SW 1271 (cell line): ENCODE results near the gene MYH7.
"Not testable (repeated sequence)": the region's sequence is repeated elsewhere in the genome, so short reads cannot be mapped to it uniquely, and the experiment has no call there.

Experiments
- DNase-seq, 2 experiments: peaks; one replicate each; lab custom pipeline; 2025; lab: John Stamatoyannopoulos, UW

The MYH7 gene

DNA sequence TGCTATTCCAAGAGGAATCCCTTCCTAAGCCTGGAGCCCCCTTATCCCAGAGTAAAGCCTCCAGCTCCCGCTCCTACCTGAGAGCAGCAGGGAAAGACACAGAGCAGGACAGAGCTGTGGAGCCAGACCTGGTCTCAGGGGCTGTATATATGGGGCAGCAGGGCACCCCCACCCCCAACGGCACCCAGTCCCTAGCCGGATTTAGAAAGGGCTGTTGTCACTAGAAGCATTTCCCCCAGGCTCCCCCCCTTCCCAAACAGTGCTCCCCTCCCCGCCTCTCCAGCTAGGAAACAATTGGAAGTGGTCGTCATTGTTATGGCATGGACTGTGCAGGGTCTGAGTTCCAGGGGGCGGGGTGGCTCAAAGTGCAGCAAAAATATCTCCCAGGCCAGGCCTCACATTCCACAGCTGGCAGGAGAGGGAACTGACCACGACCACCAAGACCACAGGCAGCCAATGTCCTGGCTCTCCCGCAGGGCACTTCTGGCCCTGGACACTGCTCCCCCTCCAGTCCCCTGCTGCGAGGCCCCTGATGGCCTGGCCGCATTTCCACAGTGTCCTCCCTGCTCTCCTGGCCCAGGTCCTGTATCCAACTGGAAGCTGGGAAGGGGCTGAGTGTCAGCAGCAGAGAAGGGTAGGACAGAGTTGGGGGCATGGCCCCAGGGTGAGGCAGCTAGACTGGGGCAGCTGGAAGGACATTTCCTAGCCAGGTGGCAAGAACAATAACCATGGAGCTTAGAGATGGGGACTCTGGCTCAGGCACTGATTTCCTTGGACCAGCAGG, at the start of gene MYH7:
TSS of gene MYH7 (minus strand) at position 118 of the 784 bp plus-strand sequence. CDS start 1,928 bp downstream, outside the sequence.
- no peak for DNase-seq

DNA sequence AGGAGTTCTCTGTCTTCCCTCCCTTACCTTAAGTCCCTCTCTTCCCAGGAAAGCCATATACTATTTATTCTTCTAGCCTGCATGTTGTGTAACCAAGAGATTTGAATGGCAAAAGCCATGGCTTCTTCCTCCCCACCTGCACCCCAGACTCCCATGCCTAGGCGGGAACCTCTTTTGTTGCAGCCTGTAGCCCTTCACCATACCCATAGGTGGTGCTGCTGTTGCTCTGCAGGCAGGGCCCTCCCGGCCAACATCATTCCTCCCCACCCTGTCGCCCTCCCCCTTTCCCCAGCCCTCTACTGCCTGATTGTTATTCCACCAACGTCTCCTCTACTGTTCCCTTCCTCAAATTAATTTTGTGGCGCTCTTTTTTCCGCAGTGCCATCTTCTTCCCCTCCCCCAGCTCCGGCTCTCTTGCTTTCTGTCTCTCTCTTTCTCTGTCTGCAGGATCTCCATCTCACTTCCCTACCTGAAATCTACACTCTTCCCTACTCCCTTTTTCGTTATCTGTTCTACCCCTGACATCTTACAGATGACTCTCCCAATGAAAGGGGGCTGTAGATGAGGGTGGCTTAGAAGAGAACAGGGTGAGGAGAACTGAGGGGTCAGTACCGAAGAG, 47.9 kb upstream of the MYH7 start:
- no peak for DNase-seq

DNA sequence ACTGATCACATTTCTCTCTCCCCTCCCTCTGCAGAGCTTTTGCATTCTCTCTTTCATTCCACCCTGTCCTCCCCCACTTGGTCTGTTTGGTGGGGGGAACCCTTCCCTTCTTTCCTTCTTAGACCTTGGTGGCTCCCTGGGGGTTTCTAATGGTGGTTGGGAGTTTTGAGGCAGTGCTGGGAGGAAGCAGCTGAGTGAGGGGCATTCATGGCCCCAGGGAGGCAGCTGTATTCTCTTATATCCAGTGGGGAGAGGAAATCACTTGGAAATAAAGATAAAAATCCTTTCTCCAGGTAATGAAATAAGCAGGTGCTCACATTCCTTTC, 47.3 kb upstream of the MYH7 start:
- DNase-seq, result no peak

DNA sequence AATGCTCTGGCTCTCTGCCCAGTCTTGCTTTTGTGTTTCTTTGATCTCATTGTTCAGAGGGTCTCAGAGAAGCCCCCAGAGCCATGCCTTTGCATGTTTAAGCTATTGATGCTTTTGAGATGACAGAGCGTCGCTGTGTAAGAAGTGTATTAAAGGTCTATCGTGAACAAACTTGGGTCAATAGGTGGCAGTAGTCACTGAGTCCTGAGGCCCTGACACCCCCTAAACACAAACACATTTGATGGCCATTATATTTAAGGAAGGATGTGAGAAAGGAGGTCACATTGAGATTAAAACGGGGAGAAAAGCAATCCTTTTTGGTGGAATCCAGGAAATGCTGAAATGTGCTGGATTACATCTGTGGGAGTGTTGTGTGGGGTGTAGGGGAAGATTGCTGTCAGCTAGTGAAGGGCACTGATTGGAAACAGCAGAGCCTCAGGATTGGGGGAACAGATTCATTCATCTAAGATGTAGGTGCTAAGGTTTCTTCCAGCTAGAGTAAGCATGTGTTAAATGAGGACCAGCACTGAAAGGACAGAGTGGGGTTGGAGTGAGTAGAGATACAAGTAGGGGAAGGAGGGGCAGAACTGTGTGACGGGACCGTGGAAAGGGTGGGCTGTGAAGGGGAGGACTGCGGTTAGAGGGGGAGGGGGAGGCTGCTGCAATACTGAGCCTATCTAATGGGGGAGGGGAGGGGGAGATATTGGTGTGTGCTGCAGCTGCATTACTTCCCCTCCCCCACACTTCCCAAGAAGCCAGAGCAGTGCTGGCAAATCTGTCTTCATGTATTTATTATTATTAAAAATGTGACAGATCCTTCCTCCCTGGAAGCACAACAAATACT, 46.7 kb upstream of the MYH7 start:
- DNase-seq, result no peak

DNA sequence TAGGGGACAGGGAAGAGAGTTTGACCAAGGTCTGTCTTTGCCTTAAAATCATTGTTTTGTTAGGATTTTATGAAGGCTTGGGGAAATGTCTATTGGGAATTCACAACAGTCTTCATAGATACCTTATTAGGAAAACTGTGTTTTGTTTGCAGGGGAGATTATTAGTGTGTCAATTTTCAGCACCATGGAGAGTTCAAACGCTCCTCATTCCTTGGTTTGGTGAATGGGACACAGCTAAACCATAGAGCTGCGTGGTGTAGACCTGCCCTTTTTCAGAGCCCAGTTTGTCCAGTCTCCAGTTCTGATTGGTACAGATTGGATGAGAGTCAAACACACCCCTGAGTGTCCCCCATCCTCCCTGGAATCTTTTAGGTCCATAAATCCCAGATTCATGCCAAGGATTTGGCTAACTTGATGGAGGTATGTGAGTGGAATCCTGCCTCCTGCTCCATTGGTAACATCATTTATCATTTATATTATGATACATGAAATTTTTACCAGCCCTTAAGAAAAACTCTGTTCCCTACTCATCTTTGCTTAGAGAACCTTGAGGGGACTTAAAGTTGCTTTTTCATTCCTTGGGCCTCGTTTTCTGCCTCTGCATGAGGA, 46.0 kb upstream of the MYH7 start:
- DNase-seq, result no peak

DNA sequence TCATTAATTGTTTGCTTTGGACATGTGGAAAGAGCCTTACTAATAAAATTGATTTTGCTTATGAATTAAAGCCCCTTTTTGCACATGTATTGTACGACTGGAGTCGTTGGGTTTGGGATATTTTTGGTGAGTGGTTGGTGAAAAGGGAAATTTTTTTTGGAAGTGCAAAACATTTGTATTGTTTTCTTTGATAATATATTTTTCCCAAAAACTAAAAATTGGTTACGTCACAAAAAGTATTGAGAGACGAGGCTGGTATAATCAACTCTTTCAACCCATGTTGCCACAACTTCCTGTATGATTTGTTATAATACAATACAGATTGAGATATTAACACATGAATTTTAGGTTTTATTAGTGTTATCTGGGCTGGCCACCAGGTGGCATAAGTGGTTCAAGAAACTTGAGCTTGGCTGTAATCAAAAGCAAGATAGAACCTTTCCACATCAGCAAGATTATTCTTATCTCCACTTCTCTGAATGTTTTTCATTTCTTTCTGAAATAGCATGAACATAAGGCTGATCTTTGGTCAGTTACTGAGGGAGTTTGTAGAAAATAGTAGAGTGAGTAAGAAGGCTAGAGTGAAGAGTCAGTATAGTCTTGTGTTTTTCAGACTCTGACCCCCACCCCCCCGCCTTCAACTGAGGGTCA, 42.8 kb upstream of the MYH7 start:
- peak; percentile 15 to 66 for DNase-seq

DNA sequence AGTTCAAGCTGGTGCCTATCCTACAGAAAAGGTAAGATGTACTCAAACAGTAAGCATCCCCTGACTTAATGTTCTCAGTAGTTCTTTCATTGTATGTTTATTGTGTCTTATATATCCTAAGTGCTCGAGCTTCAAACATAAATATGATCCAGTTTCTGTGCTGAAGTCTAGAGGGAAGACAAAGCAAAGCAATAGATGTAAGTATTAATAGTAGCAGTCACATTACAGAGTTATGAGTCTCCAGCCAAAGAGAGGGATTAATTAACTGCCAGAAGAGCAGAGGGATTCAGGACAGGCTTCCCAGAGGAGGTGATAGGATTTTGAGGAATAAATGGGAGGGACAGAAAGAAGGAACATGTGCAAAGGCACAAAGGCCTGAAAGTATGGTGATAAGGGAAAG, 35.5 kb upstream of the MYH7 start:
- no peak for DNase-seq

DNA sequence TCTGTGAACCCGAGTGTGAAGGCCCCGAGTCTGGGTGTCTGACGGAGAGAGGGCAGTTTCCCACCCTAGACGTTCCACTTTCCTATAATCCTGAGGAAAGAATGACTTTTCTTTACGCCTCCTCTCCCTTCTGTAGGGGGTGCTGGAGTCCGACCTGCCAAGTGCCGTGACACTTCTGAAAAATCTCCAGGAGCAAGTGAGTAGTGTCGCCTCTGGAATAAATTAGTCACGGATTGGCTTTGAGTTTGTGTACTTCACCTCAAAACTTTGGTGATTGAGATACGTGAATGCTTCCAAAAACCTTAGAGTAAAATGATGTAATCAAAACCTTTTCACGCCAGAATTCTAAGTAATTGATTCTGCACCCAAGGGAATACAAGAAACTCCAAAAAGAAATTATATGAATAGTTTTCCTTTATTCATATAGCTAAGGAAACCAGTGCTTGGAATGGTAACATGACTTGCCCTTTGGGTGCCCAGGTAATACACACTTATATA, 34.5 kb upstream of the MYH7 start:
- DNase-seq, result no peak

DNA sequence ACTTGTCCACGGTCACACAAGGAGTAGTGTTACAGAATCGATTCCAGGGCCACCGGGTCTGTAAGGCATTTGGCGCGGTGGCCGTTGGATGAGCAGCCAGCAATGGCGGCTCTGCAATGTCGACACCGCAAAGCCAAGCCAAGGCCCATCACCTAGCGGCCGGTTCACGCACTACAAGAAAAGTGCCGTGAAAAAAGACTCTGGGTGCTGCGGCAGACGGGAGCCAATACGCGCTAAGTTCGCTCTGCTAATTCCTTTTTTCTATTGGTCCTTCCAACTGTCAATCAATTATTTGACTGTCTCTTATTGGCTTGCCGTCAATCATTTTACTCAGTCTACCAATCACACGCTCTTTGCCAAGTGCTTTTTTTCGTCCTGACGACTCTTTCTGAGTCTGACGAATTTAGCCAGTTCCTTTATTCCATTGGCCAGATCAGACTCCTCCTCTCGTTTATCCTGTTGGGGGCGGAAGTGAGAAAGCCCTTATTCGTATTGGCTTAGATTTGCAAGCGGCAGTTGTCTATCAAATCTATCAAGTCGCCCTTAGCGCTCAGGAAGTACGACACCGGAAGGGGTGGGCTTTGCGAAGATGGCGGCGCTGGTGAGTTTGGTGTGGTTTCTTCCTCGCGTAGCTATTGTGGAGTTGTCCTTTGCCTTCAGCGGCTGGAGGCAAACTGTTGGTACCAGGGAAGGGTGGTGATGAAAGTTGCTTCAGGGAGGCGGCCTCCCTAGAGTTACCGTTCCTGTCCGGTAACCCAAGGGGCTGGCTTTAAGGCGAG, 33.9 kb upstream of the MYH7 start, which contains the start of gene NGDN:
TSS of gene NGDN (plus strand) at position 577 of the 779 bp plus-strand sequence. CDS start at position 590, 13 bp downstream.
- DNase-seq, result peak; percentile 99 to 100

DNA sequence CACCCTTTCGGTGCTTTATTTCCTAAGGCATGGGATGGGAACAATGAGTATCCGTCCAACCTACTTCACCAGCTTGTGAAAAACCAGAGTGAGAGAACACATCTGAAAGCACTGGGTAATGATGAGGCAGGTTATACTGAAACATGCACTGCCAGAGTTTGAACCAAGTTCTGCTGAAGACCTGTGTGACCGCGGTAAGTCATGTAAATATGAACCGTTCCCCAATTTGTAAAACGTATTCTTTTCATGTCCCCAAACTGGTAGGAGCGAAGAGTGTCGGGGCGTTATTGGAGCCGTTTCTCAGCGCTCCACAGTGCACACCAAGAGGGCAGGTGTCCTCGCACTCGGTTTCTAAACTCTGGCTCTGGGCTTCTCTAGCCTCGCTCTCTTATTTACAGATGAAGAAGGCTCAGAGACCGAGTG, 33.3 kb upstream of the MYH7 start:
- no peak for DNase-seq

DNA sequence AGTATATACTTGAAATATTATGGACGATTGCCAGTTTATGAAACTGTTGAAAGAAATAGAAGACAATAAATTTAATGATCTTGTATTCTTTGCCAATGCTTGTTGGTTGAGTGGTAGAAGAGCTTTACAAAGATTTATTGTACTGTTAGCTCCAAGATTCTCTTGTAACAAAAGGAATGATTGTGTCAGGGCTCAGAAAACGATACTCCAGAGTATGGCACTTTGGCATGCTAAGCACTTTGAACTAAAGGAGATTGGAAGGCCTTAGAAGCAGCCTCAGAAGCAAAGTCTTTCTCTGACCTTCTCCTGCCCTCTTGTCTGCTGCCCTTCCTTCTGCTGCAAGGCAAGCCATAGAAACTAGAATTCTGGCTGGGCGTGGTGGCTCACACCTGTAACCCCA, 29.8 kb upstream of the MYH7 start:
- no peak for DNase-seq

DNA sequence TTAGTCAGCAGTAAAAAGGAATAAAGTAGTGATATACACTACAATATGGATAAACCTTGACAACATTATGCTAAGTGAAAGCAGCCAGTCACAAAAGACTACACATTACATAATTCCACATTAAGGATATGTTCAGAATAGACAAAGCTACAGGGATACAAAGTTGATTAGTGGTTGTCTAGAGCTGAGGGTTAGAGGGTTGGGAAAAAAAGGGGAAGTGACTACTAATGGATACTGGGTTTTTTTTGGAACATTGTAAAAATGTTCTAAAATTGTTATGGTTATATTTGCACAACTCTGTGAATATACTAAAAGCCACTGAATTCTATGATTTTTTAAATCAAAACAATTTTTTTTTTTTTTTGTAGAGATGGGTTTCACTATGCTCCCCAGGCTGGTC, 29.2 kb upstream of the MYH7 start:
- no peak for DNase-seq

DNA sequence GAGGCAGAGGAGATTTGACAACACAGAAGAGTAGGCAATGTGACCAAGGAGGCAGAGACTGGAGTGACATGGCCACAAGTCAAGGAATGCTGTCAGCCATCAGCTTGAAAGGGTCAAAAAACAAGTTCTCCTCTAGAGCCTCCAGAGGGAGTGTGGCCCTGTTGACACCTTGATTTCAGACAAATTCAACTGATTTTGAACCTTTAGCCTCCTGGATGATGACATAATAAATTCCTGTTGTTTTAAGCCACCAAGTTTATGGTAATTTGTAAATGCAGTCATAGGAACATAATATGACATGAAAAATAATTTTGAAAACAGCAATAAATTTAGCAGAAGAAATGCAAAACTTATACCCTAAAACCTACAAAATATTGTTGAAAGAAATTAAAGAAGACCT, 25.5 kb upstream of the MYH7 start:
- no peak for DNase-seq

DNA sequence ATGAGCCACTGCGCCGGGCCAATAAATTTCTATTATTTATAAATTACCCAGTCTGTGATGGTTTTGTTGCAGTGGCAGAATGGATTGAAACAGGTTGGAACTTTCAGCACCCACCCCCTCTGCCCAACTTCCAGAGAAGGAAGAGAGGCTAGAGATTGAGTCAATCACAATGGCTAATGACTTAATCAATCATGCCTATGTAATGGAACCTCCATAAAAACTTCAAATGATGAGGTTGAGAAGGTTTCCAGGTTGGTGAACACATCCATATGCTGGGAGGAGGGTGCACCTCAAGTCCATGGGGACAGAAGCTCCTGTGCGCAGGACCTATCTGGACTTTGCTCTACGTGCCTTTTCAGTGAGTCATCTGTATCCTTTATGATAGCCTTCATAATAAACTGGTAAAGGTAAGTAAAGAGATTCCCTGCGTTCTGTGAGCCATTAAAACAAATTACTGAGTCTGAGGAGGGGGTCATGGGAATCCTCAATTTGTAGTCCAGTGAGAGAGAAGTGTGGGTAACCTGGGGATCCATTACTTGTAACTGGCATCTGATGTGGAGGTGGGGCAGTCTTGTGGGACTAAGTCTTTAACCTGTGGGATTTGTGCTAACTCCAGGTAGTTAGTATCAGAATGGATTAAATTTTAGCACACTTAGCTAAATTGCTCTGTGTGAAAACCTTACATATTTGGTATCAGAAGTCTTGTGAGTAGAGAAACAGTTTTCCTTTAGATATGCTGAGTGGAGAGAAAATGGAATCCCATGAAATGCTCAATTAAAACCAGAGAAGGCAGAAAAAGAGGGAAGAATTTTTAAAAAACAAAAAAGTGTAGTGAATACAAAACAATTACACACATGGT, 22.4 kb upstream of the MYH7 start:
- no peak for DNase-seq

DNA sequence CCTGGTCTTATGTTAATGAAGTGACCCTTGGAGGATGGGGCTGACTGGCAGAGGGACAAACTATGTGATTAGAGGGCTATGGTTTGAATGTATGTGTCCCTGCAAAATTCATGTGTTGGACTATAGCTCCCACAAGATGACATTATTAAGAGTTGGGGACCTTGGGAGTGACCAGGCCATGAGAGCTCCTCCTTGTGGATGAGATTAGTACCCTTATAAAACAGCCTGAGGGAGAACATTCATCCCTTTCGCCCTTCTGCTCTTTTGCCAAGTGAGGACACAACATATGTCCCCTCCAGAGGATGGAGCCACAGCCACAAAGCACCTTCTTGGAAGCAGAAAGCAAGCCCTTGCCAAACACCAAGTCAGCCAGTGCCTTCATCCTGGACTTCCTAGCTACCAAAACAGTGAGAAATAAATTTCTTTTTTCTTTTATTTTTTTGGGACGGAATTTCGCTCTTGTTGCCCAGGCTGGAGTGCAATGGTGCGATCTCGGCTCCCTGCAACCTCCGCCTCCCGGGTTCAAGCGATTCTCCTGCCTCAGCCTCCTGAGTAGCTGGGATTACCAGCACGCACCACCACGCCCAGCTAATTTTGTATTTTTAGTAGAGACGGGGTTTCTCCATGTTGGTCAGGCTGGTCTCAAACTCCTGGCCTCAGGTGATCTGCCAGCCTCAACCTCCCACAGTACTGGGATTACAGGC, 21.6 kb upstream of the MYH7 start:
- DNase-seq, result not testable (repeated sequence)

DNA sequence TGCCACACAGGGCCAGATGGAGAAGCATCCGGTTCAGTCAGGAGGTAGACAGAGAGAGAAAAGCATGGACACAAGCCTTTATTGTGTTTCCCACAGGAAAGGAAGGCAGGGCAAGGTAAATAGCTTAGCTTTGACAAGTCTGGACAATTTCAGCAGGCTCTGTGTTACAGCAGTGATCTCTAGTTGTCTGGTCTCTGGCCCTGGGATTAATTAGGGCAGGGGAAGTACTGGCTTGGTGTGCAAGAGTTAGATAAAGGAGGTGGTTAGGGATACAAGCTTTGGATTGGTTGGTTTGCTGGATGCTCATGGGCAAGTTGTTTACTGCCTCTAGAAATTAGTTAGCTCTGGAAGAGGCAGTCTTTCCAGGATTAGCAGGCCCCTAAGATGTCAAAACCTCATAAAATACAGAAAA, 19.0 kb upstream of the MYH7 start:
- DNase-seq, result no peak

DNA sequence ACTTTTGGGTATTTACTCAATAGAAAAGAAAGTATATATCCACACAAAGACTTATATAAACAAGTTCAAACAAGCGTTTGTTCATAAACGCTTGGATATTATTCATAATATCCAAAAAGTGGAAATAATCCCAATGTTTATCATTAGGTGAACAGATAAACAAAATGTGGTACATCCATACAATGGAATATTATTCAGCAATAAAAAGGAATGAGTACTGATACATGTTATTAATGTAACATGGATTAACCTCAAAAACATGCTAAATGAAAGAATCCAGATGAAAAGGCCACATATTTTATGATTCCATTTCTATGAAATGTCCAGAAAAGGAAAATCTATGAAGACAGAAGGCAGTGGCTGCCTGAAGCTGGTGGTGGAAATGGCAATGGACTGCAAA, 16.8 kb upstream of the MYH7 start:
- DNase-seq, result no peak

DNA sequence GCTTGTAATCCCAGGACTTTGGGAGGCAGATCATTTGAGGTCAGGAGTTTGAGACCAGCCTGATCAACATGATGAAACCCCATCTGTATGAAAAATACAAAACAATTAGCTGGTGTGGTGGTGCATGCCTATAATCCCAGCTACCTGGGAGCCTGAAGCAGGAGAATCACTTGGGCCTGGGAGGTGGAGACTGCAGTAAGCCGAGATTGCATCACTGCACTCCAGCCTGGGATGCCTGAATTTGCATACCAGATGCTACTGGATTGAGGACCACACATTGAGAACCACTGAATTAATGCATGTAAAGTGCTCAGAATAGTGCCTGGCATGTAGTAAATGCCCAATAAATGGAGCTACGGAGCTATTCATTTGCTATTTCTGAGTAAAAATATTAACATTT, 14.9 kb upstream of the MYH7 start:
- DNase-seq, result no peak

DNA sequence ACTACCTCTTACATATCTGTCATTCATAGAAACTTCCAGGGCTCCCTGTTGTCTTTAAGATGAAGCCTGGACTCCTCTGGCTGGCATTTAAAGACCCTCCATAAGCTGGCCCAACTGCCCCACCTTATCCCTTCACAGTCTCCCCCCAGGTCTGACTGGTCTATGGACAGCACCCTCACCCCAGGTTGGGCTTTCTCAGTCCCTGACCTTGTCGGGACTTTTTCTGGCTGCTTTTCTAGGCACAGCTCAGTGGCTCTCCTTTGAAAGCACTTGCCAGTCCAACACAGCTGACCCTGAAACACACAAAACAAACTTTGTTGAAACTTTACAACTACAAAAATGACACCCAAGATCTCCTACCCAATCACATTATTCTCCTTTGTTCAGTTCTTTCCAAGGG, 13.9 kb upstream of the MYH7 start:
- DNase-seq, result no peak
